GM23338 (cell line): ENCODE results near the gene HEPACAM2.

Source experiments
- CREB1 ChIP-seq: fragments of 250-450 bp; sonication (Bioruptor Pico); IDR thresholded peaks from 2 replicates; pipeline ENCODE4 v1.5.0; 2020; ENCODE audit warnings: low read depth, mild to moderate bottlenecking, moderate library complexity
- EZH2 ChIP-seq: fragments of 200-600 bp; sonication (generic); IDR thresholded peaks from one replicate; pipeline ENCODE4 v1.8.0; 2017; ENCODE audit warnings: antibody characterized with exemption, mild to moderate bottlenecking, low read depth; ENCODE audit not compliant: unreplicated experiment
- EZH2phosphoT487 ChIP-seq: fragments of 200-600 bp; sonication (generic); IDR thresholded peaks from one replicate; pipeline ENCODE4 v1.8.1; 2018; ENCODE audit warnings: antibody characterized with exemption; ENCODE audit not compliant: unreplicated experiment
- JUNB ChIP-seq: IDR thresholded peaks from one replicate; pipeline ENCODE4 v1.6.1; 2016; ENCODE audit warnings: antibody characterized with exemption; ENCODE audit not compliant: unreplicated experiment
- POLR2AphosphoS5 ChIP-seq: IDR thresholded peaks from 2 replicates; pipeline ENCODE4 v1.6.1; 2016; ENCODE audit warnings: antibody characterized with exemption, low read depth
- ZNF114 ChIP-seq: fragments of 250-450 bp; sonication (Bioruptor Pico); IDR thresholded peaks from 2 replicates; pipeline ENCODE4 v1.5.0; 2020; ENCODE audit warnings: mild to moderate bottlenecking, moderate library complexity
- ZNF331 ChIP-seq: fragments of 250-450 bp; sonication (Bioruptor Pico); IDR thresholded peaks from 2 replicates; pipeline ENCODE4 v1.5.0; 2020; ENCODE audit warnings: low read depth, mild to moderate bottlenecking, moderate library complexity
- TF ChIP-seq, protein P1 (sequence below), 2 experiments: fragments of 200-600 bp in 1 of 2; sonication (generic) in 1 of 2; conservative IDR thresholded peaks; 2 replicates each; pipeline versions ENCODE4 v1.5.1 to v1.6.1; 2016 to 2017; ENCODE audit warnings: antibody characterized with exemption in 2 of 2, low read depth in 2 of 2, mild to moderate bottlenecking in 2 of 2, moderate library complexity in 1 of 2
- TF ChIP-seq, protein P2 (sequence below): IDR thresholded peaks from one replicate; pipeline ENCODE4 v1.6.1; 2018; ENCODE audit warnings: antibody characterized with exemption; ENCODE audit not compliant: unreplicated experiment
- TF ChIP-seq, protein P3 (sequence below): fragments of 250-450 bp; sonication (Bioruptor Pico); IDR thresholded peaks from 2 replicates; pipeline ENCODE4 v1.5.0; 2020; ENCODE audit warnings: mild to moderate bottlenecking, moderate library complexity

DNA sequence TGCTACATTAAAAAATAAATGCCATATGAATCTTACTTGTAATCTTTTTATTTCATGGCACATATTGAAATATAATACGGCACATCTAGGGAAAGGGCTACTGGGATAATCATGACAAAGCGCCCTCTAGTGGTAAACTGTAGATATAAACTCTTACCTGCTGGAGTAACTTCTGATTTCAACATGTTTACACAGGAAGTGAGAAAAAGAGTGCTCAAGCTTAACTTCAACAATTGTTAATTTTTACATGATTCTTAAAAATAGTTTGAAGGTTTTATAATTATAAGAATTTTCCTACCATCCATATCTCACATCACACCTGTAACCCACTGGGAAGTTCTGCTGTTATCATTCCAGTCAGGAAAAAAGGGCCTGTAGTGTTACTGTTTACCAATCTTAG is 2.0 kb upstream of the HEPACAM2 start:
- TF ChIP-seq, protein P1, sequence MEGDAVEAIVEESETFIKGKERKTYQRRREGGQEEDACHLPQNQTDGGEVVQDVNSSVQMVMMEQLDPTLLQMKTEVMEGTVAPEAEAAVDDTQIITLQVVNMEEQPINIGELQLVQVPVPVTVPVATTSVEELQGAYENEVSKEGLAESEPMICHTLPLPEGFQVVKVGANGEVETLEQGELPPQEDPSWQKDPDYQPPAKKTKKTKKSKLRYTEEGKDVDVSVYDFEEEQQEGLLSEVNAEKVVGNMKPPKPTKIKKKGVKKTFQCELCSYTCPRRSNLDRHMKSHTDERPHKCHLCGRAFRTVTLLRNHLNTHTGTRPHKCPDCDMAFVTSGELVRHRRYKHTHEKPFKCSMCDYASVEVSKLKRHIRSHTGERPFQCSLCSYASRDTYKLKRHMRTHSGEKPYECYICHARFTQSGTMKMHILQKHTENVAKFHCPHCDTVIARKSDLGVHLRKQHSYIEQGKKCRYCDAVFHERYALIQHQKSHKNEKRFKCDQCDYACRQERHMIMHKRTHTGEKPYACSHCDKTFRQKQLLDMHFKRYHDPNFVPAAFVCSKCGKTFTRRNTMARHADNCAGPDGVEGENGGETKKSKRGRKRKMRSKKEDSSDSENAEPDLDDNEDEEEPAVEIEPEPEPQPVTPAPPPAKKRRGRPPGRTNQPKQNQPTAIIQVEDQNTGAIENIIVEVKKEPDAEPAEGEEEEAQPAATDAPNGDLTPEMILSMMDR (conservative IDR thresholded peaks at IDR 0.05; ENCODE audit: low read depth in 2 of 2) = peak; percentile 68 to 86
- TF ChIP-seq POLR2AphosphoS5 (no peak), EZH2phosphoT487 (no peak), EZH2 (no peak), ZNF331 (CRISPR knock-in tag) (no peak), CREB1 (CRISPR knock-in tag) (no peak), ZNF114 (CRISPR knock-in tag) (no peak), JUNB (no peak)
- TF ChIP-seq, protein P2, sequence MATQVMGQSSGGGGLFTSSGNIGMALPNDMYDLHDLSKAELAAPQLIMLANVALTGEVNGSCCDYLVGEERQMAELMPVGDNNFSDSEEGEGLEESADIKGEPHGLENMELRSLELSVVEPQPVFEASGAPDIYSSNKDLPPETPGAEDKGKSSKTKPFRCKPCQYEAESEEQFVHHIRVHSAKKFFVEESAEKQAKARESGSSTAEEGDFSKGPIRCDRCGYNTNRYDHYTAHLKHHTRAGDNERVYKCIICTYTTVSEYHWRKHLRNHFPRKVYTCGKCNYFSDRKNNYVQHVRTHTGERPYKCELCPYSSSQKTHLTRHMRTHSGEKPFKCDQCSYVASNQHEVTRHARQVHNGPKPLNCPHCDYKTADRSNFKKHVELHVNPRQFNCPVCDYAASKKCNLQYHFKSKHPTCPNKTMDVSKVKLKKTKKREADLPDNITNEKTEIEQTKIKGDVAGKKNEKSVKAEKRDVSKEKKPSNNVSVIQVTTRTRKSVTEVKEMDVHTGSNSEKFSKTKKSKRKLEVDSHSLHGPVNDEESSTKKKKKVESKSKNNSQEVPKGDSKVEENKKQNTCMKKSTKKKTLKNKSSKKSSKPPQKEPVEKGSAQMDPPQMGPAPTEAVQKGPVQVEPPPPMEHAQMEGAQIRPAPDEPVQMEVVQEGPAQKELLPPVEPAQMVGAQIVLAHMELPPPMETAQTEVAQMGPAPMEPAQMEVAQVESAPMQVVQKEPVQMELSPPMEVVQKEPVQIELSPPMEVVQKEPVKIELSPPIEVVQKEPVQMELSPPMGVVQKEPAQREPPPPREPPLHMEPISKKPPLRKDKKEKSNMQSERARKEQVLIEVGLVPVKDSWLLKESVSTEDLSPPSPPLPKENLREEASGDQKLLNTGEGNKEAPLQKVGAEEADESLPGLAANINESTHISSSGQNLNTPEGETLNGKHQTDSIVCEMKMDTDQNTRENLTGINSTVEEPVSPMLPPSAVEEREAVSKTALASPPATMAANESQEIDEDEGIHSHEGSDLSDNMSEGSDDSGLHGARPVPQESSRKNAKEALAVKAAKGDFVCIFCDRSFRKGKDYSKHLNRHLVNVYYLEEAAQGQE = no peak
- TF ChIP-seq, protein P3, sequence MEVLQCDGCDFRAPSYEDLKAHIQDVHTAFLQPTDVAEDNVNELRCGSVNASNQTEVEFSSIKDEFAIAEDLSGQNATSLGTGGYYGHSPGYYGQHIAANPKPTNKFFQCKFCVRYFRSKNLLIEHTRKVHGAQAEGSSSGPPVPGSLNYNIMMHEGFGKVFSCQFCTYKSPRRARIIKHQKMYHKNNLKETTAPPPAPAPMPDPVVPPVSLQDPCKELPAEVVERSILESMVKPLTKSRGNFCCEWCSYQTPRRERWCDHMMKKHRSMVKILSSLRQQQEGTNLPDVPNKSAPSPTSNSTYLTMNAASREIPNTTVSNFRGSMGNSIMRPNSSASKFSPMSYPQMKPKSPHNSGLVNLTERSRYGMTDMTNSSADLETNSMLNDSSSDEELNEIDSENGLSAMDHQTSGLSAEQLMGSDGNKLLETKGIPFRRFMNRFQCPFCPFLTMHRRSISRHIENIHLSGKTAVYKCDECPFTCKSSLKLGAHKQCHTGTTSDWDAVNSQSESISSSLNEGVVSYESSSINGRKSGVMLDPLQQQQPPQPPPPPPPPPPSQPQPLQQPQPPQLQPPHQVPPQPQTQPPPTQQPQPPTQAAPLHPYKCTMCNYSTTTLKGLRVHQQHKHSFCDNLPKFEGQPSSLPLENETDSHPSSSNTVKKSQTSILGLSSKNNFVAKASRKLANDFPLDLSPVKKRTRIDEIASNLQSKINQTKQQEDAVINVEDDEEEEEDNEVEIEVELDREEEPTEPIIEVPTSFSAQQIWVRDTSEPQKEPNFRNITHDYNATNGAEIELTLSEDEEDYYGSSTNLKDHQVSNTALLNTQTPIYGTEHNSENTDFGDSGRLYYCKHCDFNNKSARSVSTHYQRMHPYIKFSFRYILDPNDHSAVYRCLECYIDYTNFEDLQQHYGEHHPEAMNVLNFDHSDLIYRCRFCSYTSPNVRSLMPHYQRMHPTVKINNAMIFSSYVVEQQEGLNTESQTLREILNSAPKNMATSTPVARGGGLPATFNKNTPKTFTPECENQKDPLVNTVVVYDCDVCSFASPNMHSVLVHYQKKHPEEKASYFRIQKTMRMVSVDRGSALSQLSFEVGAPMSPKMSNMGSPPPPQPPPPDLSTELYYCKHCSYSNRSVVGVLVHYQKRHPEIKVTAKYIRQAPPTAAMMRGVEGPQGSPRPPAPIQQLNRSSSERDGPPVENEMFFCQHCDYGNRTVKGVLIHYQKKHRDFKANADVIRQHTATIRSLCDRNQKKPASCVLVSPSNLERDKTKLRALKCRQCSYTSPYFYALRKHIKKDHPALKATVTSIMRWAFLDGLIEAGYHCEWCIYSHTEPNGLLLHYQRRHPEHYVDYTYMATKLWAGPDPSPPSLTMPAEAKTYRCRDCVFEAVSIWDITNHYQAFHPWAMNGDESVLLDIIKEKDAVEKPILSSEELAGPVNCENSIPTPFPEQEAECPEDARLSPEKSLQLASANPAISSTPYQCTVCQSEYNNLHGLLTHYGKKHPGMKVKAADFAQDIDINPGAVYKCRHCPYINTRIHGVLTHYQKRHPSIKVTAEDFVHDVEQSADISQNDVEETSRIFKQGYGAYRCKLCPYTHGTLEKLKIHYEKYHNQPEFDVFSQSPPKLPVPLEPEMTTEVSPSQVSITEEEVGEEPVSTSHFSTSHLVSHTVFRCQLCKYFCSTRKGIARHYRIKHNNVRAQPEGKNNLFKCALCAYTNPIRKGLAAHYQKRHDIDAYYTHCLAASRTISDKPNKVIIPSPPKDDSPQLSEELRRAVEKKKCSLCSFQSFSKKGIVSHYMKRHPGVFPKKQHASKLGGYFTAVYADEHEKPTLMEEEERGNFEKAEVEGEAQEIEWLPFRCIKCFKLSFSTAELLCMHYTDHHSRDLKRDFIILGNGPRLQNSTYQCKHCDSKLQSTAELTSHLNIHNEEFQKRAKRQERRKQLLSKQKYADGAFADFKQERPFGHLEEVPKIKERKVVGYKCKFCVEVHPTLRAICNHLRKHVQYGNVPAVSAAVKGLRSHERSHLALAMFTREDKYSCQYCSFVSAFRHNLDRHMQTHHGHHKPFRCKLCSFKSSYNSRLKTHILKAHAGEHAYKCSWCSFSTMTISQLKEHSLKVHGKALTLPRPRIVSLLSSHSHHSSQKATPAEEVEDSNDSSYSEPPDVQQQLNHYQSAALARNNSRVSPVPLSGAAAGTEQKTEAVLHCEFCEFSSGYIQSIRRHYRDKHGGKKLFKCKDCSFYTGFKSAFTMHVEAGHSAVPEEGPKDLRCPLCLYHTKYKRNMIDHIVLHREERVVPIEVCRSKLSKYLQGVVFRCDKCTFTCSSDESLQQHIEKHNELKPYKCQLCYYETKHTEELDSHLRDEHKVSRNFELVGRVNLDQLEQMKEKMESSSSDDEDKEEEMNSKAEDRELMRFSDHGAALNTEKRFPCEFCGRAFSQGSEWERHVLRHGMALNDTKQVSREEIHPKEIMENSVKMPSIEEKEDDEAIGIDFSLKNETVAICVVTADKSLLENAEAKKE = no peak
